Activated CD4-positive, alpha-beta T cell treated with anti-CD3 and anti-CD28 coated beads for 24 hours (primary cell): ENCODE data around the gene B3GNT8.
"Not testable (repeated sequence)": the region's sequence is repeated elsewhere in the genome, so short reads cannot be mapped to it uniquely, and the experiment has no call there.

Source experiments
- DNase-seq, 2 donors: peaks; one replicate each; pipeline ENCODE4 v3.0.0-alpha.2; 2020; ENCODE audit warnings: low read depth in 2 of 2

The B3GNT8 gene

DNA sequence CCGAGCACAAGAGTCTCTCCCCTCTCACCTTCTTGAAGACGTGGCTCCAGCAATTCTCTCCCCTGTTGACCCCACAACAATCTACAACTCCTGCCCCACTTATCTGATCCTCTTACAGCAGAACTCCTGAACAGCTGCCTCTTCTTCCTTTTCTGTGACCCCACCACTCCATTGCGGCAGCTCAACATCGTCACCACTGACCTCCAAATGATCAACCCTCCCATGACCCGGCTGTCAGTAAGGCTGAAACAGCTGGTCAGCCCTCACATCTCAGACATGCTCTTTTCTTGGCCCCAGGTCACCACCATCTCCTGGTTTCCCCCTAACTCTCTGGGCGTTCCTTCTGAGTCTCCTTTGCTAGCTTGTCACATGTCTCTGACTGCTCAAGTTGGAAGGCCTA lies 31.8 kb downstream of the B3GNT8 start:
- no peak for DNase-seq

DNA sequence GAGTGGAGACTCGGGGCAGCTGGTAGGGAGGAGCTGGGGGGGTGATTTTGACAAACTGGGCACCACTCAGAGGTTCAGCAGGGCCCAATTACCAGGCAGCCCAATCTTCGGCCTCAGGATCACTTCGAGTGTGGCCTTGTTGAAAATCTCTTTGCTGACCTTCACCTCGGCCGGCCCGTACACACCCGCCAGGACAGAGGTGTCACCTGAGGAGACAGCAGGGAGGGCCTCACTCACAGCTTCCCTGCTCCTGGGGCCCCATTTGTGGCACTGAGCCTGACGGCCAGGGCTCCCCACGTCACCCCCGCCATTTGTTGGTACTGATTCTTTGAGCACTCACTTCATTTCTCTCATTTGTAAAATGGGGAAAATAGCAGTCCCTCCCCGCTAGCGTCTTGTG lies 34.4 kb downstream of the B3GNT8 start:
- DNase-seq = no peak

DNA sequence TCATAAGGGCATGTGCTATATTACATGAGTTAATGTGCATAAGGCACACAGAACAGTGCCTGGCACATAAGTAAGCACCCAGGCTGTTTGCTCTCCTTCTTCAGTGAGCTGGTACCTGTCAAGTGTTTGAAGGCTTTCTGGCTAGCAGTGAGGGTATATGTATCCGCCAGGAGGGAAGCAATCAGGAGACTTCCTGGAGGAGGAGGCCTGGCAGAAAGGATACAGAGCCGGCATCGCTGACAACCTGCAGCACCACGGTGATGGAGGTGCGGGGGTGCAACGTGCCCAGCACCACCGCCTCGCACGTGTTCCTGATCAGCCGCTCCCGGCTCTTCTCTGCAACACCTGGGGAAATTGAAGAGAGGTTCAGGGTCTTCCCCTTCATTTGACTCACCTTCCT lies 35.6 kb downstream of the B3GNT8 start:
- DNase-seq = no peak

DNA sequence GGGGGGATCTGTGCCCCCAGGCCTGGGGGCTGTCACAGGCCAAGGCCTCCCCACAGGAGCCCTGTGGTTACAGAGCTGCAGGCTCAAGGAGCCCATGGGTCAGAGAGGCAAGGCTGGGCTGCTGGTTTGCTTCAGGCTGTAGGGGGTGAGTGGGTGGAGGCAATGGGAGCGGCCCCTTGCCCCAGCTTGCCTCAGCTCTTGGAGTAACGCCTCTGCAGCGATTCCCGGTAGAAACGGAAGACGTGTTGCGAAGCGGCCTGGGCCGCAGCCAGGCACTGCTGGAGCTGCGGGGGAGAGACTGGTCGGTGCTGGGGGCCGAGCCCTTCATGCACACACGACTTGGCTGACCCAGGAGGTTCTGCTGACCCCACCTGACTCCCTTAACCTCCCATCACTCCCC lies 40.7 kb downstream of the B3GNT8 start:
- DNase-seq = no peak

DNA sequence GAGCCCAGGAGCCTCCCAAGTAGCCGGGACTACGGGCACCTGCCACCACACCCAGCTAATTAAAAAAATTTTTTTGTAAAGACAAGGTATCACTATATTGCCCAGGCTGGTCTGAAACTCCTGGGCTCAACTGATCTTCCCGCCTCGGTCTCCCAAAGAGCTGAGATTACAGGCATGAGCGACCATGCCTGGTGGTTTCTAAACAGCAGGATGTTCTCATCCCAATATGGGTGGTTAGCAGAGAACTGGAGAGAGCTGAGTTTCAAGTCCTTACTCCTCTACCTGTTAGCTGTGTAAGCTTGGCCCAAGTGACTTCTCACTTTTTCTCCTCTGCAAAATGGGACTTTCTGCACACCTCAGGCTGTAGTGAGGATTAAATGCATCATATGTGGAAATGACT lies 42.8 kb downstream of the B3GNT8 start:
- no peak for DNase-seq

DNA sequence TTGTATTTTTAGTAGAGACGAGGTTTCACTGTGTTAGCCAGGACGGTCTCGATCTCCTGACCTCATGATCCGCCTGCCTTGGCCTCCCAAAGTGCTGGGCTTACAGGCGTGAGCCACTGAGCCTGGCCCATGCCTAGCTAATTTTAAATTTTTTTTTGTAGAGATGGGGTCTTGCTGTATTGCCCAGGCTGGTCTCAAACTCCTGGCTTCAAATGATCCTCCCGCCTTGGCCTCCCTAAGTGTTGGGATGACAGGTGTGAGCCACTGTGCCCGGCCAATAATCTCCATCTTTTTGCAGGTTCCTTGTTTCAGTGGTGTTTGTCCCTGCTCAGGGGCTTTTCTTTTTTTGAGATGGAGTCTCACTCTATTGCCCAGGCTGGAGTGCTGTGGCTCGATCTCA lies 45.6 kb downstream of the B3GNT8 start:
- not testable (repeated sequence) for DNase-seq

DNA sequence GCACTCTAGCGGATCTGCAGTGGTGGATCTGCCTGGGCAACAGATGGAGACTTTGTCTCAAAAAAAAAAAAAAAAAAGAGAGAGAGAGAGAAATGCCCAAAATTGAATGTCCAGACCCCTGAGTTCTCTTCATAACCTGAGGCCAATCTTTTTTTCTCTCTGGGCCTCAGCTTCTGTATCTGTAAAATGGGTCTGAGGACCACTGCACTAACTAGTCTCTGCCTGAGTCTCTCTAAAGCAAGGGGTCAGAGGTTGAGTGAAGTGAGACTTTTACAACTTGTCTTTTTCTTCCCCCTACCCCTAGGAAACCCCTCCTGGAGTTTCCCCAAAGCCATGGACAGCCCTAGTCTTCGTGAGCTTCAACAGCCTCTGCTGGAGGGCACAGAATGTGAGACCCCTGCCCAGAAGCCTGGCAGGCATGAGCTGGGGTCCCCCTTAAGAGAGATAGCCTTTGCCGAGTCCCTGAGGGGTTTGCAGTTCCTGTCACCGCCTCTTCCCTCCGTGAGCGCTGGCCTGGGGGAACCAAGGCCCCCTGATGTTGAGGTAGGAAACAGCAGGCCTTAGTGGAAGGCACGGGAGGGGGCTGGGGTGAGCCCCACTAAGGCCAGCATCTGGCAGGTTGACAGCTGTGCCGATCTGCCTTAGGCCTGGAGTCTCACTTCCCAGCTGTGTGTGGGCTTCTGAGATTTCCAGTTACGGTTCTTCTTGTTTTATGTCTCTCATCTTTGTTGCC lies 49.0 kb downstream of the B3GNT8 start:
- DNase-seq = no peak

DNA sequence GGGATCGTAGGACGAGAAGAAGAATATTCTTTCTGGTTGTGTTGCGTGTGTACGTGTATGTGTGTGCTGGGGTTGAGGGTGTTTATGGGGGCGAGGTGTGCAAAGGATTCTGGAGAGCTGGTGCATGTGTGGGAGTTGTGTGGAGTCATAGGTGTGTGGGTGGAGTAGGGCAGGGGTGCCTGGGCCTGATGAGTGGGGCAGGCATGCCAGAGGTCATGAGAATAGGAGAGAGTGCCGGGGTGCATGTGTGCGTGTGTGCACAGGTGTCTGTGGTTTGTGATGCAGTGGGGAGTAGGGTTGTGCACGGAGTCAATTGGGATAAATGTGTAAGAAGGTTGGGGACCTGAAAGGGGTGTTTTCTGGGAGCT lies 50.2 kb downstream of the B3GNT8 start:
- no peak for DNase-seq

DNA sequence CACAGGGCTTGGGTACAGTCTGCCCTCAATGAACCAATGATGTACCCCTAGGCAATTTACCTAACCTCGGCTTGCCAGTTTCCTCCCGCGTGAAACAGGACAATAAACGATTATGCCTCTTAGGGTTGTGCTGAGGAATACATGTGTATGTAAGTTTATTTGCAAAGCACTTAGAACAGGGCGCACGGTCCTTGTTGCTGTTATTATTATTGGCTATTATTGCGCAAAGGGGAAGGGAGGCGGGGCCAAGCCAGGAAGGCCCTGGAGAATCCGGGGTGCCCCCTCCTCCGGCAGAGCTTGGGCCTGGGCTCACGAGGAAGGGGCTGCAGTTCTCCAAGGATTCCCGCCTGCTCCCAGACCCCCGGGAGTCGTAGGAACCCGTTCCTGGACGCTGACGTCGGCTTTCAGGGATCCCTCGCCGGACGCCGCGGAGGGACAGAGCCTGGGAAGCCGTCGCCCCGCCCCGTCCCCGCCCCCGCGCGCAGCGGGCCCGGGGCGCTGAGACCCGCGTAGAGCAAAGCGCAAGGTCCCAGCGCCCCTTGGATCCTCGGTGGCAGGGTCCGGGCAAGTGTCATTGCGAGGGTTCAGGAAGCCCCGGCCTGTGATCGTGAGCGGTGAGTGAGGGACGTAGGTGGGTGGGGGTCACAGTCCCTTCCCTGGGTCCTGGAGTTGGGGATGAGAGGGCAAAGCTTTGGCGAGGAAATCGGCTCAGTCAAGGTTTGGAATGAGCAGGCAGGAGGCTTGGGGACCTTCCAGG lies 50.8 kb downstream of the B3GNT8 start, which contains the start of gene TMEM91:
Gene TMEM91, plus strand, starts transcription at position 293 of the 757 bp plus-strand sequence. CDS start 1,777 bp downstream, outside the sequence.
- DNase-seq = no peak
